ENCODE data around the gene INPP5J. TPM values are rescaled to one million over a fixed set of nuclear protein-coding genes. Genes with fewer than 3 reads are reported as not detected.

Gene INPP5J
- polyA plus RNA-seq, 1 donor from 2014 or later = 3.7 TPM

- Histone ChIP-seq H3K9ac (ENCODE audit: low read length) (no peak overlapping the region), H3K27ac (ENCODE audit: low read length) (no peak overlapping the region), H3K79me2 (replicated peaks; ENCODE audit: insufficient read depth, low read length) (no peaks in the 10 kb centered on the region), H4K20me1 (ENCODE audit: insufficient read depth) (no peaks in the 10 kb centered on the region), H3K9me3 (ENCODE audit: low read length) (no peaks in the 10 kb centered on the region), H3F3A (ENCODE audit: insufficient read depth, low read length, poor library complexity, severe bottlenecking) (no peaks in the 10 kb centered on the region), H2AFZ (ENCODE audit: low read depth, low read length) (no peak overlapping the region), H3K9me2 (ENCODE audit: insufficient read depth, low read length) (no peaks in the 10 kb centered on the region), H3K4me3 (ENCODE audit: low read length) (no peak overlapping the region), H3K36me3 (ENCODE audit: insufficient read depth, low read length) (no peaks in the 10 kb centered on the region), H3K4me2 (ENCODE audit: low read length) (no peak overlapping the region), H3K27me3 (ENCODE audit: insufficient read depth, low read depth, low read length) (no peaks in the 10 kb centered on the region)
- TF ChIP-seq TAF1 (IDR thresholded peaks at IDR 0.05; ENCODE audit: low read depth) = no peak
- TF ChIP-seq CTCF (IDR thresholded peaks at IDR 0.05; ENCODE audit: poor library complexity, severe bottlenecking) = no peak
- no peak for TF ChIP-seq EP300 (conservative IDR thresholded peaks at IDR 0.05; ENCODE audit: poor library complexity, severe bottlenecking)
- no peak for TF ChIP-seq SMC3 (conservative IDR thresholded peaks at IDR 0.05; ENCODE audit: poor library complexity)
- TF ChIP-seq REST (IDR thresholded peaks at IDR 0.05; ENCODE audit: borderline replicate concordance) = no peak
Observed at GRCh38 chr22:31120230-31120629, 2.5 kb upstream of the INPP5J start.

GRCh38 chr22:31120642-31121041 lies 2.1 kb upstream of the INPP5J start:
- Histone ChIP-seq H3K27ac (ENCODE audit: low read length) (no peak overlapping the region), H3K36me3 (ENCODE audit: insufficient read depth, low read length) (no peaks in the 10 kb centered on the region), H2AFZ (ENCODE audit: low read depth, low read length) (no peak overlapping the region), H3K9me2 (ENCODE audit: insufficient read depth, low read length) (no peaks in the 10 kb centered on the region), H3K4me2 (ENCODE audit: low read length) (no peak overlapping the region), H3K9me3 (ENCODE audit: low read length) (no peaks in the 10 kb centered on the region), H3K4me3 (ENCODE audit: low read length) (no peak overlapping the region), H3K9ac (ENCODE audit: low read length) (no peak overlapping the region), H3F3A (ENCODE audit: insufficient read depth, low read length, poor library complexity, severe bottlenecking) (no peaks in the 10 kb centered on the region), H3K79me2 (replicated peaks; ENCODE audit: insufficient read depth, low read length) (no peaks in the 10 kb centered on the region), H4K20me1 (ENCODE audit: insufficient read depth) (no peaks in the 10 kb centered on the region), H3K27me3 (ENCODE audit: insufficient read depth, low read depth, low read length) (no peaks in the 10 kb centered on the region)
- TF ChIP-seq SMC3 (conservative IDR thresholded peaks at IDR 0.05; ENCODE audit: poor library complexity) (no peak), RAD21 (conservative IDR thresholded peaks at IDR 0.05) (no peak), CTCF (IDR thresholded peaks at IDR 0.05; ENCODE audit: poor library complexity, severe bottlenecking) (no peak), EZH2 (IDR thresholded peaks at IDR 0.05; ENCODE audit: borderline replicate concordance, insufficient read depth, low read length, poor library complexity, severe bottlenecking) (no peak), MXI1 (conservative IDR thresholded peaks at IDR 0.05; ENCODE audit: poor library complexity, severe bottlenecking) (no peak)
